BJ (cell line): Measurements from ENCODE around the gene SLC24A5. TPM values are rescaled to one million over a fixed set of nuclear protein-coding genes. Genes with fewer than 3 reads are reported as not detected.
A peak's percentile ranks its signal among the peaks of the same experiment; 100 is the strongest.

Experiments
- CTCF ChIA-PET: fragments of 350-600 bp; formaldehyde crosslinking; extraction: SDS; loops from one replicate; lab custom pipeline; 2021; ENCODE audit warnings: antibody characterized with exemption, inconsistent platforms; lab: Yijun Ruan, JAX
- POLR2A ChIA-PET: fragments of 300-600 bp; sonication (Branson Sonifier 250); formaldehyde crosslinking; extraction: SDS; loops from one replicate; lab custom pipeline; 2021; ENCODE audit warnings: antibody characterized with exemption; lab: Charles Lee
- DNase-seq: peaks from one replicate; pipeline ENCODE4 v3.0.0-alpha.2; 2011; ENCODE audit warnings: low read depth
- H3K27me3 ChIP-seq: 2 replicates; pipeline ENCODE4 v1.6.0; 2011; ENCODE audit warnings: low read length; ENCODE audit not compliant: control insufficient read depth, insufficient read depth
- H3K36me3 ChIP-seq: 2 replicates; pipeline ENCODE4 v1.5.1; 2011; ENCODE audit warnings: low read length; ENCODE audit not compliant: control insufficient read depth, insufficient read depth
- H3K4me3 ChIP-seq: 2 replicates; pipeline ENCODE4 v1.5.1; 2011; ENCODE audit warnings: low read depth, mild to moderate bottlenecking, control low read depth, low read length
- CTCF ChIP-seq: IDR thresholded peaks from 2 replicates; pipeline ENCODE4 v1.5.1; 2011; ENCODE audit warnings: low read depth, mild to moderate bottlenecking, control low read depth, inconsistent platforms, low read length, moderate library complexity; ENCODE audit not compliant: insufficient read depth
- polyA plus RNA-seq: library from polyadenylated mRNA; depleted of rRNA; stranded (reverse); fragments of >200 nt; gene quantifications from 2 replicates; pipeline ENCODE4 v1.2.3, GENCODE V29; 2011

SLC24A5 gene
- polyA plus RNA-seq, 1 experiment = not detected

DNA sequence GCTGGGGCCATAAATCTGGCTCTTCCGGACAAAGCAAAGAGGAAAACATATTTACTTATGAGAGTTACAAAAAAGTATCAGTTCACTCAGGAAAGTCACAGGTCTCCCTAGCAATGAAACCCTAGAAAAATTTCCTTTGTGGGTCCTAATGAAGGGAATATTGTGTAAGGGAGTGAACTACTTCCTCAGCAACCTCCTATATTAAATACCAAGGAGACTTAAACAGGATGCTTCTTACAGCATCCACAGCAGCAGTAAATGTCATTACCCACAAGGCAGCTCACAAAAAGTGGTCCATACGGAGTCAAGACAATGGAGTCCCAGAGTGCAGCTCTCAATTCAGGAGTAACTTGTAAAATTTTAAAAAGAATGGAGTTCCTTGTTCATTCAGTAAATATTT, 14.9 kb upstream of the SLC24A5 start:
- ChIA-PET CTCF (no interaction called here), POLR2A (no interaction called here)
- H3K27me3 ChIP-seq = peaks cover 3% of the 10 kb centered on the region; the same call in 1 of the 2 replicates
- DNase-seq = no peak
- no peaks in the 10 kb centered on the region for H3K36me3 ChIP-seq
- no peak for TF ChIP-seq CTCF
- H3K4me3 ChIP-seq = no peak overlapping the region

- ChIA-PET POLR2A (no interaction called here), CTCF (no interaction called here)
- H3K27me3 ChIP-seq = peaks cover 3% of the 10 kb centered on the region; the same call in 1 of the 2 replicates
- no peak for TF ChIP-seq CTCF
- no peak for DNase-seq
- no peaks in the 10 kb centered on the region for H3K36me3 ChIP-seq
- no peak overlapping the region for H3K4me3 ChIP-seq
Measured at GRCh38 chr15:48109212-48109611, 11.6 kb upstream of the SLC24A5 start.

- no peaks in the 10 kb centered on the region for H3K36me3 ChIP-seq
- TF ChIP-seq CTCF = no peak
- H3K4me3 ChIP-seq = no peak overlapping the region
- no peak for DNase-seq
- POLR2A ChIA-PET = no interaction called here
- CTCF ChIA-PET = interaction anchor here (2.6 kb wide), 1 partner anchor 176 kb away, joined by 8 read pairs; no protein-coding TSS in a partner anchor
- peaks cover 3% of the 10 kb centered on the region; the same call in 1 of the 2 replicates for H3K27me3 ChIP-seq
Measured at GRCh38 chr15:48109856-48110531, 10.8 kb upstream of the SLC24A5 start.

DNA sequence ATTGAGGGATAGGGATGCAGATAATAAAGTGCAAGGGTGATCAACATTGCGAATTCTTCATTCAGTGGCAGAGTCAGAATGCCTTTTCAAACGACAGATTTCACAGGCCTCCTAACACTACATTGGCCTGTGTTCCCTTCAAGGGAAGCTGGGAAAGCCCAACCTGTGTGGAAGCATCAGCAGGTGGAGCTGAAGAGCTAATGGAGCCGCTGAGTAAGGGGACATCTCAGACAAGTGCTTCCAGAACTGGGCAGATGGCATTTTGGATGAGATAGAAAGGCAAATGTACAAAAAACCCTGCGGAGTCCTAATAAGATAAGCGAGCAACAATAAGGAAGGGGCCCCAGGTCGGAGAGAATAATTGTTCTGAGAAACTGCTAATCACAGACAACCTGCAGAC, 8.5 kb upstream of the SLC24A5 start:
- ChIA-PET POLR2A (no interaction called here), CTCF (interaction anchor here (0.6 to 2.6 kb wide), 5 partner anchors 14 to 241 kb away, joined by 3 to 8 read pairs (median 4); no protein-coding TSS in a partner anchor)
- H3K36me3 ChIP-seq = no peaks in the 10 kb centered on the region
- peak; percentile 49 for TF ChIP-seq CTCF
- H3K4me3 ChIP-seq = no peak overlapping the region
- peaks cover 3% of the 10 kb centered on the region; the same call in 1 of the 2 replicates for H3K27me3 ChIP-seq
- DNase-seq = no peak

GRCh38 chr15:48119277-48119676, 1.5 kb upstream of the SLC24A5 start:
- CTCF ChIA-PET = no interaction called here

More at GRCh38 chr15:48119277-48119676, 1.5 kb upstream of the SLC24A5 start:
- no peaks in the 10 kb centered on the region for H3K27me3 ChIP-seq
- no peak for TF ChIP-seq CTCF
- DNase-seq = no peak
- POLR2A ChIA-PET = no interaction called here
- H3K4me3 ChIP-seq = no peak overlapping the region
- no peaks in the 10 kb centered on the region for H3K36me3 ChIP-seq
